T-helper 2 cell (primary cell): Measurements from ENCODE around the gene ZNF83.

Experiments used
- DNase-seq, 5 experiments: peaks; one replicate each; pipeline versions ENCODE4 v3.0.0 to v3.0.0-alpha.2; 2012 to 2022

The ZNF83 gene

DNA sequence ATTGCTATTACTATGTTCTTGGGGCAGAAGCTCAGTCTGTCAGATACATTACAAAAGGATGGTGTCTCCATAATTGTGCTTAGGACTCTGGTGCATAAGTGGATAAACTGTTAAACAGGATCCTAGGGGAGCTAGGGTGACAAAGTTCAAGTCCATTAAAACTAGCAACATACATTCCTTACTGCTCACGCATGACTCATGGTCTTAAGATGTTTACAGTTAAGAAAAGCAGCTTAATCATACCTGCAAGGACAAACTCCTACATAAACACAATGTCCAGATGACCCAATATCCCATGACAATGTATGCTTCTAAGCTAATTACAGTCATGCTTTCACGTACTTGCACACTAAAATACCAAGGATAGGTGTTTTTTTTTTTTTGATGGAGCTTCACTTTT, 71.6 kb downstream of the ZNF83 start:
- DNase-seq = no peak

- DNase-seq = no peak
Observed at GRCh38 chr19:52566121-52566520, 72.0 kb downstream of the ZNF83 start.
